Measurements from ENCODE around the gene APOL1.
"Not testable (repeated sequence)": the region's sequence is repeated elsewhere in the genome, so short reads cannot be mapped to it uniquely, and the experiment has no call there.

- TF ChIP-seq CTCF, POLR2A (IDR thresholded peaks at IDR 0.05): not testable (repeated sequence)
These were observed 24.6 kb upstream of the APOL1 start for GRCh38 chr22:36228369-36228768.
